A549 (cell line): ENCODE results near the gene DAD1.

Source experiments
- CHD2 ChIP-seq: fragments of 150-350 bp; IDR thresholded peaks from 2 replicates; pipeline ENCODE4 v1.6.1; 2014; ENCODE audit warnings: low read length; ENCODE audit not compliant: partially characterized antibody
- EP300 ChIP-seq, 2 experiments: fragments of >200 bp; sonication (Bioruptor Twin); formaldehyde crosslinking; IDR thresholded peaks; 2 replicates in 1 of 2; 3 replicates in 1 of 2; pipeline ENCODE4 v1.6.1; 2016 to 2017
- HDAC2 ChIP-seq: fragments of 200-600 bp; sonication (generic); IDR thresholded peaks from 2 replicates; pipeline ENCODE4 v1.6.1; 2016
- MYC ChIP-seq: IDR thresholded peaks from 2 replicates; pipeline ENCODE4 v1.6.1; 2012; ENCODE audit warnings: mild to moderate bottlenecking, inconsistent platforms, low read length, improper control_type of control experiment, borderline replicate concordance
- POLR2A ChIP-seq: IDR thresholded peaks from 2 replicates; pipeline ENCODE4 v1.6.1; 2012; ENCODE audit warnings: mild to moderate bottlenecking, low read length
- ZNF302 ChIP-seq: fragments of 250-450 bp; sonication (Bioruptor Pico); IDR thresholded peaks from 2 replicates; pipeline ENCODE4 v1.9.0; 2021; ENCODE audit warnings: inconsistent platforms, mild to moderate bottlenecking, moderate library complexity
- TF ChIP-seq, protein P1 (sequence below): fragments of 200-600 bp; sonication (generic); IDR thresholded peaks from 2 replicates; pipeline ENCODE4 v1.6.1; 2016; ENCODE audit warnings: antibody characterized with exemption, mild to moderate bottlenecking, moderate library complexity
- TF ChIP-seq, protein P2 (sequence below): fragments of >200 bp; sonication (Bioruptor Twin); formaldehyde crosslinking; IDR thresholded peaks from 3 replicates; pipeline ENCODE4 v1.5.1; 2016

DNA sequence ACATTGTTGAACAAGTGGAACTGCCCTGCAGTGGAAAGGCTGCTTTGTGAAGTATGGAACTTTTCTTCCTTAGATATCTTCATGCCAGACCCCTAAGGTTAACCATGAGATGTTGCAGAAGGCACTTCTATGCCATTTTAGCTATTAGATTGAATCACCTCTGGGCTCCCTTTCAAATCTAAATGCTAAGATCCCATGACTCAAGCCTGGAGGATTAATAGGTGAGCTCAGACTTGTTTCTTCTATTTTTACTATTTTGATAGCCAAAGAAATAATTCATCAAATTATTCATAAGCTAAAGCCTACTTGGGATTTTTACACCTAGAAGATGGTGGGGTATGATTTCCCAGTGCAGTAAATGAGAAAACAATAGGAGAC, 64.3 kb downstream of the DAD1 start:
- TF ChIP-seq, protein P1, sequence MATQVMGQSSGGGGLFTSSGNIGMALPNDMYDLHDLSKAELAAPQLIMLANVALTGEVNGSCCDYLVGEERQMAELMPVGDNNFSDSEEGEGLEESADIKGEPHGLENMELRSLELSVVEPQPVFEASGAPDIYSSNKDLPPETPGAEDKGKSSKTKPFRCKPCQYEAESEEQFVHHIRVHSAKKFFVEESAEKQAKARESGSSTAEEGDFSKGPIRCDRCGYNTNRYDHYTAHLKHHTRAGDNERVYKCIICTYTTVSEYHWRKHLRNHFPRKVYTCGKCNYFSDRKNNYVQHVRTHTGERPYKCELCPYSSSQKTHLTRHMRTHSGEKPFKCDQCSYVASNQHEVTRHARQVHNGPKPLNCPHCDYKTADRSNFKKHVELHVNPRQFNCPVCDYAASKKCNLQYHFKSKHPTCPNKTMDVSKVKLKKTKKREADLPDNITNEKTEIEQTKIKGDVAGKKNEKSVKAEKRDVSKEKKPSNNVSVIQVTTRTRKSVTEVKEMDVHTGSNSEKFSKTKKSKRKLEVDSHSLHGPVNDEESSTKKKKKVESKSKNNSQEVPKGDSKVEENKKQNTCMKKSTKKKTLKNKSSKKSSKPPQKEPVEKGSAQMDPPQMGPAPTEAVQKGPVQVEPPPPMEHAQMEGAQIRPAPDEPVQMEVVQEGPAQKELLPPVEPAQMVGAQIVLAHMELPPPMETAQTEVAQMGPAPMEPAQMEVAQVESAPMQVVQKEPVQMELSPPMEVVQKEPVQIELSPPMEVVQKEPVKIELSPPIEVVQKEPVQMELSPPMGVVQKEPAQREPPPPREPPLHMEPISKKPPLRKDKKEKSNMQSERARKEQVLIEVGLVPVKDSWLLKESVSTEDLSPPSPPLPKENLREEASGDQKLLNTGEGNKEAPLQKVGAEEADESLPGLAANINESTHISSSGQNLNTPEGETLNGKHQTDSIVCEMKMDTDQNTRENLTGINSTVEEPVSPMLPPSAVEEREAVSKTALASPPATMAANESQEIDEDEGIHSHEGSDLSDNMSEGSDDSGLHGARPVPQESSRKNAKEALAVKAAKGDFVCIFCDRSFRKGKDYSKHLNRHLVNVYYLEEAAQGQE, result no peak
- TF ChIP-seq, protein P2, sequence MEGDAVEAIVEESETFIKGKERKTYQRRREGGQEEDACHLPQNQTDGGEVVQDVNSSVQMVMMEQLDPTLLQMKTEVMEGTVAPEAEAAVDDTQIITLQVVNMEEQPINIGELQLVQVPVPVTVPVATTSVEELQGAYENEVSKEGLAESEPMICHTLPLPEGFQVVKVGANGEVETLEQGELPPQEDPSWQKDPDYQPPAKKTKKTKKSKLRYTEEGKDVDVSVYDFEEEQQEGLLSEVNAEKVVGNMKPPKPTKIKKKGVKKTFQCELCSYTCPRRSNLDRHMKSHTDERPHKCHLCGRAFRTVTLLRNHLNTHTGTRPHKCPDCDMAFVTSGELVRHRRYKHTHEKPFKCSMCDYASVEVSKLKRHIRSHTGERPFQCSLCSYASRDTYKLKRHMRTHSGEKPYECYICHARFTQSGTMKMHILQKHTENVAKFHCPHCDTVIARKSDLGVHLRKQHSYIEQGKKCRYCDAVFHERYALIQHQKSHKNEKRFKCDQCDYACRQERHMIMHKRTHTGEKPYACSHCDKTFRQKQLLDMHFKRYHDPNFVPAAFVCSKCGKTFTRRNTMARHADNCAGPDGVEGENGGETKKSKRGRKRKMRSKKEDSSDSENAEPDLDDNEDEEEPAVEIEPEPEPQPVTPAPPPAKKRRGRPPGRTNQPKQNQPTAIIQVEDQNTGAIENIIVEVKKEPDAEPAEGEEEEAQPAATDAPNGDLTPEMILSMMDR, result no peak
- no peak for TF ChIP-seq MYC
- TF ChIP-seq HDAC2, result no peak
- no peak for TF ChIP-seq ZNF302 (CRISPR knock-in tag)
- TF ChIP-seq CHD2, result no peak
- TF ChIP-seq EP300 (IDR thresholded peaks at IDR 0.05), result no peak
- no peak for TF ChIP-seq POLR2A
